ENCODE data around the gene CELF2. TPM values are rescaled to one million over a fixed set of nuclear protein-coding genes. Genes with fewer than 3 reads are reported as not detected.

The CELF2 gene
- total RNA-seq, 1 donor from 2014 or later = 11.0 TPM

GRCh38 chr10:10977978-10978377 lies 39.7 kb upstream of the CELF2 start:
- DNase-seq (ENCODE audit: low read depth) = no peak
- TF ChIP-seq, protein P1, sequence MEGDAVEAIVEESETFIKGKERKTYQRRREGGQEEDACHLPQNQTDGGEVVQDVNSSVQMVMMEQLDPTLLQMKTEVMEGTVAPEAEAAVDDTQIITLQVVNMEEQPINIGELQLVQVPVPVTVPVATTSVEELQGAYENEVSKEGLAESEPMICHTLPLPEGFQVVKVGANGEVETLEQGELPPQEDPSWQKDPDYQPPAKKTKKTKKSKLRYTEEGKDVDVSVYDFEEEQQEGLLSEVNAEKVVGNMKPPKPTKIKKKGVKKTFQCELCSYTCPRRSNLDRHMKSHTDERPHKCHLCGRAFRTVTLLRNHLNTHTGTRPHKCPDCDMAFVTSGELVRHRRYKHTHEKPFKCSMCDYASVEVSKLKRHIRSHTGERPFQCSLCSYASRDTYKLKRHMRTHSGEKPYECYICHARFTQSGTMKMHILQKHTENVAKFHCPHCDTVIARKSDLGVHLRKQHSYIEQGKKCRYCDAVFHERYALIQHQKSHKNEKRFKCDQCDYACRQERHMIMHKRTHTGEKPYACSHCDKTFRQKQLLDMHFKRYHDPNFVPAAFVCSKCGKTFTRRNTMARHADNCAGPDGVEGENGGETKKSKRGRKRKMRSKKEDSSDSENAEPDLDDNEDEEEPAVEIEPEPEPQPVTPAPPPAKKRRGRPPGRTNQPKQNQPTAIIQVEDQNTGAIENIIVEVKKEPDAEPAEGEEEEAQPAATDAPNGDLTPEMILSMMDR (conservative IDR thresholded peaks at IDR 0.05; ENCODE audit: low read depth, low read length) = no peak
- H3K4me3 ChIP-seq (ENCODE audit: low read depth, low read length) = no peak overlapping the region

GRCh38 chr10:10985361-10985760 lies 32.3 kb upstream of the CELF2 start:
- no peak overlapping the region for H3K4me3 ChIP-seq (ENCODE audit: low read depth, low read length)
- TF ChIP-seq, protein P1 (conservative IDR thresholded peaks at IDR 0.05; ENCODE audit: low read depth, low read length) = no peak
- DNase-seq (ENCODE audit: low read depth) = no peak

DNA sequence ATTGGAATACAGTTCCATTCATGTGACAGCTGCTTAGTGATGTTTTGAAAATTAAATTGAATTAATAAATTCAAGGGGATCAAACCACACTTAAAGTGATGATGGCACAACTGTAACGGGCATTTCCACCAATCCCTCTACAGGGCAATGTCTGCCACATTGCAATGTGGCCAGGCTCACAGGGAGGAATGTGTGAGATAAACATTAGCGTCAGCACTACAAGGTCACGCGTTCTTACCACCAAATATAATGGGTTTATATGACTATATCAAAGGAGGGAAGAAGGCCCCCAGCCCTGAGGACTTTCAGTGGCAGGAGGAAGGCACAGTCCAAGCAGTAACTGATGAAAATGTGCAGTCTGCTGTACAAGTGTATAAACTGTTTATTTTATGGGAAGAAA lies 31.1 kb upstream of the CELF2 start:
- no peak overlapping the region for H3K4me3 ChIP-seq (ENCODE audit: low read depth, low read length)
- no peak for DNase-seq (ENCODE audit: low read depth)
- TF ChIP-seq, protein P1 (conservative IDR thresholded peaks at IDR 0.05; ENCODE audit: low read depth, low read length) = no peak

DNA sequence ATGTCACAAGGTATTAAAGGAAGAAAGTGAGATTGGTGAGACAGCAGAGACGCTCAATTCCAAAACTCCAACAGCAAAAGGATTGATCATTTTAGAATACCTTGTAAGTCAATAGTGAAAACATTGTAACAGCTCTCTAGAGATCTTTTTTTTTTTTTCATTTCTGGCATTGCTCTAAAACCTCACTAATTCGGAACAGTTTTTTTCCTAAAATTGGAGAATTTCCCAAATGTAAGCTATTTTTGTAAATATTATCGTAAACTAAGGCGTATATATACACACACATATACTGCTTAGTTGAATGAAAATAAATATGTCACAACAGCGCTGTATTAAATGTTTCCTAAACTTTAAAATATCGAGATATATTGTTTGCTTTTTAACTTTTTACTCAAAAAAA lies 30.6 kb upstream of the CELF2 start:
- TF ChIP-seq, protein P1 (conservative IDR thresholded peaks at IDR 0.05; ENCODE audit: low read depth, low read length) = no peak
- H3K4me3 ChIP-seq (ENCODE audit: low read depth, low read length) = no peak overlapping the region
- DNase-seq (ENCODE audit: low read depth) = no peak

- TF ChIP-seq, protein P1 (conservative IDR thresholded peaks at IDR 0.05; ENCODE audit: low read depth, low read length) = no peak
- DNase-seq (ENCODE audit: low read depth) = no peak
- no peak overlapping the region for H3K4me3 ChIP-seq (ENCODE audit: low read depth, low read length)
These were observed 28.0 kb upstream of the CELF2 start for GRCh38 chr10:10989669-10990068.

DNA sequence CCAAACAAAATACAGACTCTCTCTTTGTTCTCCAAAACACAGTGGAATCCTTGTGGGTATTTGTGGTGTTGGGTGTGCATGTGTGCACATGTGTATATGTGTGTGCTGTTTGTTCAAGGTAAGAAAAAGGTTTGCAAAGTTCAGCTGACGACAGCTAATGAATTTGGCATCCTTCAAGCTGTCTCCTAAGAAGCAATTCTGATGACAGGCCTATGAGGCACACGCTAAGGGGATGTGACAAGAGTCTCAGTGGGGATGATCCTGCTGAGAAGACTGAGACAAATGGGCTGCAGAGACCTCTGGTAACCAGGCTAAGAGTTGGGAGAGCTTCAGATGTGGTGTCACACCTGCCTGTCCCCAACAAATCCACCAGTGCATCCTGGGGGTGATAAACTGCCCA lies 26.5 kb upstream of the CELF2 start:
- DNase-seq (ENCODE audit: low read depth) = no peak
- H3K4me3 ChIP-seq (ENCODE audit: low read depth, low read length) = no peak overlapping the region
- TF ChIP-seq, protein P1 (conservative IDR thresholded peaks at IDR 0.05; ENCODE audit: low read depth, low read length) = no peak

GRCh38 chr10:10992072-10992471 lies 25.6 kb upstream of the CELF2 start:
- no peak for DNase-seq (ENCODE audit: low read depth)

More at GRCh38 chr10:10992072-10992471, 25.6 kb upstream of the CELF2 start:
- no peak overlapping the region for H3K4me3 ChIP-seq (ENCODE audit: low read depth, low read length)
- TF ChIP-seq, protein P1 (conservative IDR thresholded peaks at IDR 0.05; ENCODE audit: low read depth, low read length) = no peak

All from epithelial cell of proximal tubule (primary cell).